Measurements from ENCODE around the gene CPA4.

CPA4 gene

DNA sequence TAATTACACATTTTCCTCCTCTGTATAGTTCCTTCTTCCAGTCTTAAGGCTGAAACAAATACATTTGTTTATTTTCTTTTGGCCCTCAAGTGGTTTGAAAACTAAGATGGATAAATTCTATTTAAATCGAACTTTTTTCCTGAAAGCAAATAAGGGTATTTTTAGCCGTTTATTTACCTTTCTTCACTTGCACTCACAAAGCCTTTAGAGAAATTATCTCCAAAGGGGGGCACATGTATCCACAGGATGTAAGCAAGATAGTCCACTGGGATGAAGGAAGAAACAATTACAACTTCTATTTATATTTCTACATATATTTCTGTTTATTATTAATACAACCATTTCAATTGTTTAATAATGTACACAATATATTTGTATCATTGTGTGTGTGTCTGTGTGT, 10.2 kb downstream of the CPA4 start:
- H3K4me3 ChIP-seq (ENCODE audit: low read depth, low read length): no peak overlapping the region
- TF ChIP-seq, protein P1, sequence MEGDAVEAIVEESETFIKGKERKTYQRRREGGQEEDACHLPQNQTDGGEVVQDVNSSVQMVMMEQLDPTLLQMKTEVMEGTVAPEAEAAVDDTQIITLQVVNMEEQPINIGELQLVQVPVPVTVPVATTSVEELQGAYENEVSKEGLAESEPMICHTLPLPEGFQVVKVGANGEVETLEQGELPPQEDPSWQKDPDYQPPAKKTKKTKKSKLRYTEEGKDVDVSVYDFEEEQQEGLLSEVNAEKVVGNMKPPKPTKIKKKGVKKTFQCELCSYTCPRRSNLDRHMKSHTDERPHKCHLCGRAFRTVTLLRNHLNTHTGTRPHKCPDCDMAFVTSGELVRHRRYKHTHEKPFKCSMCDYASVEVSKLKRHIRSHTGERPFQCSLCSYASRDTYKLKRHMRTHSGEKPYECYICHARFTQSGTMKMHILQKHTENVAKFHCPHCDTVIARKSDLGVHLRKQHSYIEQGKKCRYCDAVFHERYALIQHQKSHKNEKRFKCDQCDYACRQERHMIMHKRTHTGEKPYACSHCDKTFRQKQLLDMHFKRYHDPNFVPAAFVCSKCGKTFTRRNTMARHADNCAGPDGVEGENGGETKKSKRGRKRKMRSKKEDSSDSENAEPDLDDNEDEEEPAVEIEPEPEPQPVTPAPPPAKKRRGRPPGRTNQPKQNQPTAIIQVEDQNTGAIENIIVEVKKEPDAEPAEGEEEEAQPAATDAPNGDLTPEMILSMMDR (IDR thresholded peaks at IDR 0.05; ENCODE audit: borderline replicate concordance, insufficient read depth, low read depth, low read length): no peak

DNA sequence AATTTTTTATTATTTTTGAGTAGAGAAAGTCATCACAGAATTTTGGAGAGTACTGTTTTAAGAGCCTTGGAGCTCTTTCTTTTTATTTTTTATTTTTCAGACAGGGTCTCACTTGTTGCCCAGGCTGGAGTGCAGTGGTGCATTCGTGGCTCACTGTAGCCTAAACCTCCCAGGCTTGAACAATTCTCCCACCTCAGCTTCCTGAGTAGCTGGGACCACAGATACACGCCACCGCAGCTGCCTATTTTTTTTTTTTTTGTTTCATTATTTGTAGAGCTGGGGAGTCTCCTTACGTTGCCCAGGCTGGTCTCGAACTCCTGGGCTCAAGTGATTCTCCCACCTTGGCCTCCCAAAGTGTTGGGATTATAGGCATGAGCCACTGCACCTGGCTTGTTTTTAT, 10.6 kb downstream of the CPA4 start:
- H3K4me3 ChIP-seq (ENCODE audit: low read depth, low read length): no peak overlapping the region
- TF ChIP-seq, protein P1 (IDR thresholded peaks at IDR 0.05; ENCODE audit: borderline replicate concordance, insufficient read depth, low read depth, low read length): no peak

DNA sequence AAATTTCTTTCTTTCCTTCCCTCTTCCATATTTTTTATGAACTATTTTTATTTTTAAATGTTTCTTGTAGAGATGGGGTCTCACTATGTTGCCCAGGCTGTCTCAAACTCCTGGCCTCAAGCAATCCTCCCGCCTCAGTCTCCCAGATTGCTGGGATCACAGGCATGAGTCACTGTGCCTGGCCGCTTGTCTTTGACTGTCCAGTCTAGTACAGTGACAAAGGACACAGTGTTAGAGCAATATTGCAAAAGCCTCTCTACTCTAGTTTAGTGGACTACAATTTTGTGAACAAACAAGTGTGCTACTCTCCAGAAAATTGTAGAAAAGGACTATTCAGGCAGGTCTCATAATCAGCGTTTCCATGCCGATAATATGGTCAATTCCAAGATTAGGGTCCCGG, 11.0 kb downstream of the CPA4 start:
- TF ChIP-seq, protein P1 (IDR thresholded peaks at IDR 0.05; ENCODE audit: borderline replicate concordance, insufficient read depth, low read depth, low read length): no peak
- no peak overlapping the region for H3K4me3 ChIP-seq (ENCODE audit: low read depth, low read length)

DNA sequence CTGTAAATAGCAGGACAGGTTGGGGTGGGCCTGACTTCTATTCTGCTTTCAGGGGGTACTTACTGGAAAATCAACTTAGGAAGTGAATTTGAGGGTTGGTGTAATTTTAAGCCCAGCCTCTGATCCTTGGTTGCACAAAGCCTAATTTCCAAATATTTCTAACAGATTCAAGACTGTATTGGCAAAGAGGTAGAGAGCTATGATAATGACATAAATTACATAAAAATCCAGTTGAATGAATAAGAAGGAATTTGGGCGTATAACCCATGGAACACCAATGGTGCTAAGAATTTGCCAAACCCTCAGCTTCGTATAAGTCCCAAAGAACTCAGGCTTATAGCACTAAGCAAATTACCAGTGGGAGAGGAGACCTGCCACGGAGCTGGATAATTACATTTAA, 11.9 kb downstream of the CPA4 start:
- no peak overlapping the region for H3K4me3 ChIP-seq (ENCODE audit: low read depth, low read length)
- TF ChIP-seq, protein P1 (IDR thresholded peaks at IDR 0.05; ENCODE audit: borderline replicate concordance, insufficient read depth, low read depth, low read length): no peak

DNA sequence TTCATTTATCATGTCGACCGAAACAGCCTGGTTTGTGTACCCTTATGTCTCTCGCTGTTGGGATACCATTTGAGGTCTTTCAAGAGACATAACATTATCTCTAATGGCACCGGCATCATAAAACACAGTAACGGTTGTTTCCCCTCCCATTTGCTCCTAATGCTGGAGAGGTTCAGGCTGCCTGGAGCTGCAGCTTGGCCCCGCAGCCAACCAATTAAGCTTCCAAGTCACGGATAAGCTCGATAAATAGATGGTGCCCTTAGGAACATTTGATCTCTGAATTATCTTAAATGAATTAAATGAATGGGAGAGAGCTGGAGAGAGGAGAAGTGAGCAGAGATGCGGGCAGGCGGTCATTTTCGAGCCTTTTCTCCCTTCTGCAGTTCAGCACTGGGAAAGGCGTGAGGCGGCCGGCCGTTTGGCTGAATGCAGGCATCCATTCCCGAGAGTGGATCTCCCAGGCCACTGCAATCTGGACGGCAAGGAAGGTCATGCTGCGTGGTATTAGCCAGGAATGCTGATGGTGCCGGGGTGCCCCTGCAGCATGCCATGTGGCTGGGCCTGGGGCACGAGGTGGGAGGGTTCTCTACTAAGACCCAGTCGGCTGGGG, 12.6 kb downstream of the CPA4 start:
- no peak overlapping the region for H3K4me3 ChIP-seq (ENCODE audit: low read depth, low read length)
- TF ChIP-seq, protein P1 (IDR thresholded peaks at IDR 0.05; ENCODE audit: borderline replicate concordance, insufficient read depth, low read depth, low read length): no peak

DNA sequence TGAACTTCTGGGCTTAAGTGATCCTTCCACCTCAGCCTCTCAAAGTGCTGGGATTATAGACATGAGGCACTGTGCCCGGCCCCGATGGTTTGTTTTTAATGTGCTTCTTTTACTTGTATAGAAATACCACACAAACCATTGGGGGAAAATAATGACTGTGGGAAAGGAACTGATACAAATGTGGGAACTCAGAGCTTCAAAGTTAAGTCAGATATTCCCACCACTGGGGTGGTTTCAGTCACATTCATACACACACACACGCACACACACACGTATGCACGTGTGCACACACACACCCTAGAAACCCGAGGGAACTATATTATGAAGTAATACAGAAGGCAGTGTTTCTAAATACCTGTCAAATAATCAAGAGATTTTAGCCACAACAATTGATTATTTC, 17.0 kb downstream of the CPA4 start:
- TF ChIP-seq, protein P1 (IDR thresholded peaks at IDR 0.05; ENCODE audit: borderline replicate concordance, insufficient read depth, low read depth, low read length): no peak
- no peak overlapping the region for H3K4me3 ChIP-seq (ENCODE audit: low read depth, low read length)

DNA sequence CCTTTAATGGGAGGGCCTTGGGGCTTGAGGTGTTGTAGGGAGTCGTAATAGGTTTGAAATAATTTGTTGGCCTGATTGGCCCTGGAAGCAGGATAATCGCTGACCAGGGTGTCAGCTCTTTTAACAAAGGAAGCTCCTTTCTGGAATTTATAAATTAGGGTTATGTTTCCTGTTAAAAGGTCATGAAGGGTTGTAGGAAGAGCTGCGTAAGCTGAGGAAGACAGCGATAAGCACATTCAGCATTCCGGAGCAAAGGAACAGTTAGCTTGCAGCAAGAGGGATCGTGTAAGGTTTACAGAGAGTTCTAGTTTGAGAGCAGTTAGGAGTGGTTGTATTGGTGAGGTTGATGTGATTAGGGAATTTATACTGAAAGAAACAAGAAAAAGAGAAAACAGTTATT, 21.3 kb downstream of the CPA4 start:
- TF ChIP-seq, protein P1 (IDR thresholded peaks at IDR 0.05; ENCODE audit: borderline replicate concordance, insufficient read depth, low read depth, low read length): no peak
- no peak overlapping the region for H3K4me3 ChIP-seq (ENCODE audit: low read depth, low read length)

Data from GM12875 (cell line).